Tibial nerve (tissue), 4 donors: ENCODE data around the gene STOM. TPM values are rescaled to one million over a fixed set of nuclear protein-coding genes. Genes with fewer than 3 reads are reported as not detected.

Experiments used
- DNase-seq, 2 donors: peaks; one replicate each; pipeline ENCODE4 v3.0.0-alpha.2; 2019; ENCODE audit warnings: low spot score in 2 of 2
- H3K27ac ChIP-seq, 4 donors: fragments of 200-600 bp; sonication (generic) in 3 of 4; one replicate each; pipeline ENCODE4 v1.5.1; 2017 to 2019; ENCODE audit warnings: mild to moderate bottlenecking in 1 of 4
- H3K27me3 ChIP-seq, 2 donors: fragments of 200-600 bp; sonication (generic) in 1 of 2; one replicate each; pipeline versions ENCODE4 v1.5.1 to v1.6.0; 2017 to 2019
- H3K36me3 ChIP-seq, 3 donors: fragments of 200-600 bp; sonication (generic); one replicate each; pipeline ENCODE4 v1.5.1; 2018 to 2019
- H3K4me1 ChIP-seq, 4 donors: fragments of 200-600 bp; sonication (generic) in 3 of 4; one replicate each; pipeline ENCODE4 v1.5.1; 2017 to 2019
- H3K4me3 ChIP-seq, 4 donors: fragments of 200-600 bp; sonication (generic) in 3 of 4; one replicate each; pipeline ENCODE4 v1.5.1; 2017 to 2019; ENCODE audit warnings: mild to moderate bottlenecking in 1 of 4, moderate library complexity in 1 of 4
- H3K9me3 ChIP-seq, 4 donors: fragments of 200-600 bp; sonication (generic) in 3 of 4; one replicate each; pipeline ENCODE4 v1.5.1; 2017 to 2019
- CTCF ChIP-seq, 5 experiments: fragments of 200-600 bp in 3 of 5; fragments of 450-650 bp in 2 of 5; sonication (generic) in 3 of 5; IDR thresholded peaks; one replicate each; pipeline ENCODE4 v1.5.1; 2016 to 2019; ENCODE audit warnings: antibody characterized with exemption in 5 of 5, mild to moderate bottlenecking in 3 of 5, moderate library complexity in 2 of 5
- EP300 ChIP-seq, 2 donors: sonication (generic); formaldehyde crosslinking; IDR thresholded peaks; one replicate each; pipeline ENCODE4 v1.6.1; 2017; ENCODE audit warnings: antibody characterized with exemption in 2 of 2, mild to moderate bottlenecking in 1 of 2
- POLR2A ChIP-seq, 2 donors: fragments of 450-650 bp; IDR thresholded peaks; one replicate each; pipeline ENCODE4 v1.6.1; 2017; ENCODE audit warnings: antibody characterized with exemption in 2 of 2, mild to moderate bottlenecking in 2 of 2, moderate library complexity in 2 of 2
- WGBS, 2 donors: methylation state at CpG; one replicate each; pipeline ENCODE4 v1.1.5; 2018; 5-methylcytosine and 5-hydroxymethylcytosine counted together
- total RNA-seq, 4 donors: library from RNA; depleted of rRNA; stranded (reverse); fragments of >200 nt; gene quantifications; one replicate each; pipeline ENCODE4 v1.1.0, GENCODE V29; 2016

STOM gene
- total RNA-seq, 4 donors from 2014 or later, result 164 to 310 (median 232) TPM

DNA sequence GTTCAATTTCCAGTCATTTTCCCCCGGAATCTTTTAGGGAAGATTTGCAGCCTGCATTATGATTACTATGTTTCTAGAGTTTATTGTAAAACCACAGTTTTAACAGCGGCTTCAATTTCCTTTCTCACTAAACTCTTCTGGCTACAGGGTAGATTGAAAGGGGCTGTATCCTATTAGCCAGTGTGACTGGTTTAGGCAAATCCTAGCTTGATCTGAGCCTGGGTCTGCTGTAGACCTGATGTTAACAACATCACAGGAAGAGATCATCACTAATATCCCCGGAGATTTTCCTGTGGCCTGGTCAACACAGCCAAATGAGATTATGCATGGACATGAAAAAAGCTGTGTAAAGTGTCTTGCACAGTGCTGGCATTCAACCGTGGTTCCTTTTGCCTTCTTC, 33.4 kb downstream of the STOM start:
- Histone ChIP-seq H3K4me1 (peaks cover 0 to 30% (median 2%) of the 10 kb centered on the region in 4 donors), H3K9me3 (no peaks in the 10 kb centered on the region), H3K4me3 (no peak overlapping the region), H3K36me3 (peaks cover 3 to 89% (median 5%) of the 10 kb centered on the region in 3 donors), H3K27me3 (no peaks in the 10 kb centered on the region), H3K27ac (peak overlapping the region in 2 of 4 donors; percentile 11 to 77)
- 73 to 81% methylated on average over 4 of the region's 4 CpGs for WGBS, 2 donors
- DNase-seq, result no peak
- no peak for TF ChIP-seq CTCF (IDR thresholded peaks at IDR 0.05)
- no peak for TF ChIP-seq EP300 (IDR thresholded peaks at IDR 0.05)
- no peak for TF ChIP-seq POLR2A (IDR thresholded peaks at IDR 0.05)

DNA sequence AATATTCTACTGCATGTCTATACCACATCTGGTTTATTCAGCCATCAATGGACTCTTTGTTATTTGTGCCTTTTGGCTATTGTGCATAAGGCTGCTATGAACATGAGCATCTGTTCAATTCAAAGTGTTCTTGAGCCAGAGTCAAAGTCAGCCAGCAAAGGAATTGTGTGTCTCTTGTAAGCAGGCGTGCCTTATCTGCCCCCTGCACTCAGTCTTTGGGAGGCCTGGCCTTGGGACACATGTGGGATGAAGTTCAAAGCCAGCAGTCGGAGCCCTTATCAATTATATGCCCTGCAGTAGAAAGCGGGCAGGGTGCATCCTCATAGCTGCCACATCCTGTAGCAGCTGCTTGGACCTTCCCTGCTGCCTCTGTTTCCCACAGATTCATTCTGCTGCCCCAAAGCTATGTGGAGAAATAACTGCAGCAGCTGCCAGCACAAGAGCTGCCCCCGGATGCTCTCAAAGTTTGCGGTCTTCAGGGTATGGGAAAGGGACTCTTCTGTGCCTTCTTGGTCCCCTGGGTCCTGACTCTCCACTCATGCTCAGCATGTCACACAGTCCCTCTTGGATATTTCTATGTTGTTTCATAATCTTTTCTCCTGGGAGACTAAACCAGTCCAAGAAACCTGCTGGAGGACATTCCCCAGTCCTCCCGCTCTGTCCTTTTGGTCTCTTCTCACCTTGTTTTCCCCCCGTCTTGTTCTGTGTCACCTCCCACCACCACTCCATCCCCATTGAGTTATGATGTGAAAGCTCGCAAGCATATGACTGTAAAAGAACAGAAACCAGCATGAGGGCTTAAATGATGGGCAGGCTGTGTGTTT, 35.9 kb downstream of the STOM start:
- no peaks in the 10 kb centered on the region for H3K9me3 ChIP-seq
- WGBS, 2 donors, result 66 to 67% methylated on average over 8 of the region's 8 CpGs
- DNase-seq, result no peak

GRCh38 chr9:121331992-121332685, 37.9 kb downstream of the STOM start:
- DNase-seq, result no peak
- no peak overlapping the region for H3K4me3 ChIP-seq
- TF ChIP-seq CTCF (IDR thresholded peaks at IDR 0.05) (peak in 3 of 5 experiments; percentile 23 to 34 (median 33)), POLR2A (IDR thresholded peaks at IDR 0.05) (no peak), EP300 (IDR thresholded peaks at IDR 0.05) (peak in 1 of 2 donors; percentile 19)
- H3K36me3 ChIP-seq, result peaks cover 6 to 98% (median 34%) of the 10 kb centered on the region in 3 donors
- H3K27ac ChIP-seq, result peak overlapping the region; percentile 12 to 89 (median 45)
- peaks cover 0 to 52% (median 5%) of the 10 kb centered on the region in 4 donors for H3K4me1 ChIP-seq
- no peaks in the 10 kb centered on the region for H3K27me3 ChIP-seq
- WGBS, 2 donors, result 63 to 72% methylated on average over 14 of the region's 14 CpGs
- H3K9me3 ChIP-seq, result no peaks in the 10 kb centered on the region

More for the DNA sequence above, 35.9 kb downstream of the STOM start:
- TF ChIP-seq POLR2A (IDR thresholded peaks at IDR 0.05) (no peak), CTCF (IDR thresholded peaks at IDR 0.05) (no peak), EP300 (IDR thresholded peaks at IDR 0.05) (no peak)
- no peaks in the 10 kb centered on the region for H3K27me3 ChIP-seq
- H3K4me1 ChIP-seq, result peaks cover 0 to 41% (median 5%) of the 10 kb centered on the region in 4 donors
- H3K36me3 ChIP-seq, result peaks cover 8 to 97% (median 24%) of the 10 kb centered on the region in 3 donors
- peak overlapping the region in 3 of 4 donors; percentile 8 to 77 (median 48) for H3K27ac ChIP-seq
- H3K4me3 ChIP-seq, result no peak overlapping the region

DNA sequence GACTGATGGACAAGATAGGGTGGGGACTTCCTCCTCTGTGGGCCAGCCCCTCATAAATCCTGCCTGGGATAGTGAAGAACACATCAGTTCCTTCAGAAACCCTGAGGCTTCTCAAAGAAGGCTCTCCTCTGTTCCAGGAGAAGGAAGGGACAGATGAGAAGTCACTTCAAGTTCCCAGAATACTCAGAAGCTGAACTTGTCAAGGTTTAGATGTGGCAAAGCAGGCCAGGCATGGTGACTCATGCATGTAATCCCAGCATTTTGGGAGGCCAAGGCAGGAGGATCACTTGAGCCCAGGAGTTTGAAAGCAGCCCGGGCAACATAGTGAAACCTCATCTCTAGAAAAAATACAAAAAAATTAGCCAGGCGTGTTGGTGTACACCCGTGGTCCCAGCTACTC, 38.5 kb downstream of the STOM start:
- no peak for DNase-seq
- no peaks in the 10 kb centered on the region for H3K9me3 ChIP-seq
- peak overlapping the region in 3 of 4 donors; percentile 32 to 89 (median 69) for H3K27ac ChIP-seq
- no peak for TF ChIP-seq POLR2A (IDR thresholded peaks at IDR 0.05)
- no peak for TF ChIP-seq CTCF (IDR thresholded peaks at IDR 0.05)
- TF ChIP-seq EP300 (IDR thresholded peaks at IDR 0.05), result no peak
- no peak overlapping the region for H3K4me3 ChIP-seq
- H3K4me1 ChIP-seq, result peaks cover 0 to 55% (median 7%) of the 10 kb centered on the region in 4 donors
- peaks cover 6 to 98% (median 39%) of the 10 kb centered on the region in 3 donors for H3K36me3 ChIP-seq
- 80 to 82% methylated on average over 3 of the region's 3 CpGs for WGBS, 2 donors
- H3K27me3 ChIP-seq, result no peaks in the 10 kb centered on the region
